HG02763 (cell line): ENCODE measurements around the gene FBN3.
"Not testable (repeated sequence)": the region's sequence is repeated elsewhere in the genome, so short reads cannot be mapped to it uniquely, and the experiment has no call there.

ENCODE experiments used
- ATAC-seq: cut with Tn5 transposase; IDR thresholded peaks from one replicate; pipeline ENCODE4 v1.9.1; 2021; ENCODE audit warnings: mild to moderate bottlenecking, moderate library complexity; ENCODE audit not compliant: unreplicated experiment

FBN3 gene

GRCh38 chr19:8064911-8065874 lies 84.2 kb downstream of the FBN3 start:
- ATAC-seq: no peak

DNA sequence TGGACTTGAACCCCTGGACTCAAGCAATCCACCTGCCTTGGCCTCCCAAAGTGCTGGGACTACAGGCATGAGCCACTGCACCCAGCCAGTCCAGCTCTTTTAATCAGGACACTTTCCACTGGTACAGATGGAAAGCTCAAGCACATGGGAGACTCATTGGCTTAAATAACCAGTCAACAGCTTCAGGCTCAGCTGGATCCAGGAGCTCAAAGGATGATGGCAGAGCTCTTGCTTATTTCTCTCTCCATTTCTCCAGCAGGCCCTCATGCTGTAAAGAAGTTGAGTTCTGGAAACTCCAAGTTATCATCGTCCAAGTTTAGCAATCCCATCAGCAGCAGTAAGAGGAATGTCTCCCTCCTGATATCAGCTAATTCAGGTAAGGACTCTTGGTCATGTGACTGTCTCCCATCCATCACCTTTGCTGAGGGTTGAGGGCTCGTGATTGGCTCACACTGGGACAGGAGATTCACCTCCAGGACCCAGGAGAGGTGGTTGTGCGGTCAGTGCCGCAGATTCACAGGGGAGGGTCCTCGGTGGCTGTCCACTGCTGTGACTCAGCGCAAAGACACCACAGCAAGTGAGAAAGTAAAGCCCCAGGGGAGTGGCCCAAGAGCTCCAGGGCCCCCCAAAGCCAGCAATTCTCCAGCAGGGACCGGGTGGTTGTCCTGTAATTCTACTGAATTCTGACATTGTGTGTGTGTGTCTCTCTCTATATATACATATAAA lies 91.7 kb downstream of the FBN3 start:
- ATAC-seq: no peak

DNA sequence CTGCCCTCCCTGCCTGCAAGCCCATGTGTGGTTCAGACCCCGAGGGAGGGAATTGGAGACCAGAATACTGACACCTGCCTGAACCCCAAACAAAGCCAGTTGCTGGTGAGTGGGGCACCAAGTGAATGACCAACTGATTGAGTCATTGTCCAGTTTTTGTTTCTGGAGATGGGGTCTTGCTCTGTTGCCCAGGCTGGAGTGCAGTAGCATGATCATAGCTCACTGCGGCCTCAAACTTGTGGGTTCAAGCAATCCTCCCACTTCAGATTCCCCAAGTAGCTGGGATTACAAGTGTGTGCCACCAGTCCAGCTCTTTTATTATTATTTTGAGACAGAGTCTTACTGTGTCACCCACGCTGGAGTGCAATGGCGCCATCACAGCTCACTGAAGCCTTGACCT lies 92.9 kb downstream of the FBN3 start:
- ATAC-seq: no peak

GRCh38 chr19:8054169-8054568 lies 95.2 kb downstream of the FBN3 start:
- no peak for ATAC-seq

DNA sequence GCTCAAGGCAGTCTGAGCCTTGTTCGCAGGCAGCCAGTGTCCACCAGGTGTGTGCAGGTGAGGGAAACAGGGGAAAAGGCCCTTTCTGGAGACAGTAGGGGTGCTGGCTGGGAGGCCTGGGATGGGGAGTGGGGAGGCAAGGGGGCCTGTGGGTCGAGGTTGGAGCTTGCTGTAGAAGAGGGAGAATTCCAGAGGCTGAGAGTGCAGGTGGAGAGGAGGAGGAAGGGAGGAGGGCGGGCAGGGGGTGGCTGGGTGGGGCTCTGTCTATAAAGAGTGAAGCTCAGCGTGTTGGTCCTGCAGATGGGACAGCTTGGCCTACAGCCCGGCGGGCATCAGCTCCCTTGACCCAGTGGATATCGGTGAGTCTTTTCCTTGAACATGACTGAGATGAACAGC lies 96.9 kb downstream of the FBN3 start, which contains the start of gene CCL25:
Gene CCL25, plus strand, starts transcription at position 297 of the 396 bp plus-strand sequence. CDS start 290 bp downstream, outside the sequence.
- no peak for ATAC-seq

DNA sequence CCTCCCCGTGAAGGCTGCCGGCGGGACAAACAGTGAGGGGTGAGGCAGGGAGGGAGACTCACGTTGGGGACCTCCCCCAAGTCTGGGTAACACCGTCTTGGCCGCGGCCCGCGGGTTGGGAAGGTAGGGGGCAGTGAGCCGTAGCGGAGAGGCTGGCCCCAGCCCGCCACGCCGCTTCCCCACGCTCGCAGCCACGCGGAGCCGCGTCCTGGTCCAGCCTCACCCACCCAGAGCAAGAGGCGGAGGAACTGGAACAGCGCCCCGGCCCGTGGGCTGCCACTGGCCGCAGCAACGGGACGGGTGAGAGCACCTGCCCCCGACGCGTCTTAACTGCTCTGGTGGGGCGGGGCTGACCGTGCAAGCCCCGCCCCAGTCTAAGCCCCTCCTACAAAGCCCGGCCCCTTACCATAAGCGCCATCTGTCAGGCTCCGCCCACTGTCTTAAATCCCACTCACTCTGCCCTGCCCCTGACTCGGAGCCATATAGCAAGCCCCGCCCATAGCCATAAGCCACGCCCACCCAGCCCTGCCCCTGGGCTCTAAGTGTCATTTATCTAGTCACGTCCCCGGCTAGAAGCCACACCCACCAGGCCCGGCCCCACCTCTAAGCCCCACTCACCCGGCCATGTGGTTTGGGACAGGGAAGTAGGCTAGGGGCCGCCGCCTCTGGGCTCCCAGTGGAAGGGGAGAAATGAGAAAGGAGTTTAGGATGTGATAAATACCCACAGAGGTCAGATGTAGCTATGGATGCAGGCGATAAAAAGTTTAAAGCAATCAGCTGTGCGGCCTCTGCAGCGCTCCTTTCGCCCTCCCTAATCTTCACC lies 98.9 kb downstream of the FBN3 start:
- peak; percentile 77 for ATAC-seq

DNA sequence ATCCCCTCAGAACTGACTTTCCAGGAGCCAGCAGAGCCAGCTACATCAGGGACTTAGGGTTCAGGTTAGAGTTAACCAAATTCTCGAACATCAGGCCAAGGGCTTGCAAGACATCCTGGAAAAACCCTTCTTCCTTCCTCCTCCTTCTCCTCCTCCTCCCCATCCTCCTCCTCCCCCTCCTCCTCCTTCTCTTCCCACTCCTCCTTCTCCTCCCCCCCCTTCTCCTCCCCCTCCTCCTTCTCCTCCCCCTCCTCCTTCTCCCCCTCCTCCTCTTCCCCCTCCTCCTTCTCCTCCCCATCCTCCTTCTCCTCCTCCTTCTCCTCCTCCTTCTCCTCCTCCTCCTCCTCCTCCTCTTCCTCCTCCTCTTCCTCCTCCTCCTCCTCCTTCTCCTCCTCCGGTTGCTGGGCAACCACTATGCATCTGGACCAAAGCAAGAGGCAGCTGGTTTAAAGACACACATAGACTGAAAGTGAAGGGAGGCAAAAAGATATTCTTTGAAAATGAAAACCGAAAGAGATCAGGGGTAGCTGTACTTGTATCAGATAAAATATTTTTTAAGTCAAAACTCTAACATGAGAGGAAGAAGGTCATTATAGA lies 102.7 kb downstream of the FBN3 start:
- ATAC-seq: no peak

DNA sequence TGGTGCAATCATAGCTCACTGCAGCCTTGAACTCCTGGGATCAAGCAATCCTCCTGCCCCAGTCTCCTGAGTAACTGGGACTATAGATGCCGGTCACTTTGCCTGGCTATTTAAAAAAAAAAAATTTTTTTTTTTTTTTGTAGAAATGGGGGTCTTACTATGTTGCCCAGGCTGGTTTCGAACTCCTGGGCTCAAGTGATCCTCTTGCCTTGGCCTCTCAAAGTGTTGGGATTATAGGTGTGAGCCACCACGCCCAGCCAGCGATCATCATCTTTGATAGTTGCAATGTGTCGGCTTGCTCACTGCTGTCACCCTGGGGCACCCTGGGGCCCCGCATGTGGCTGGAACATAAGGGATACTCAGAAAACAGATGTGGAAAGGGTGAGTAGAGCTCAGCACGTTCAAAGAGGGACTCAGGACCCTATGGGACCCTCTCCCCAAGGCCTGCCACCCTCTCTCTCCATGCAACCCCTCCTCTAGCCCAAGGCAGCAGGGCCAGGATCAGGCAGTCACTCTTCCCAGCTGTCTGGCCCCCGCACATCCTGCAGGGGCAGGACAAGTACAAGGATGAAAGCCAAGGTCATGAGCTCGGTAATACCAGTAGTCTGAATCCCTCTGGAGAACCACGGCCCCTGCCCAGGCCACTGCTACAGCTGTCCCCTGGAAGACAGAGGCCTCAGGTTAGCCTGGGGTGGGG lies 103.4 kb downstream of the FBN3 start:
- no peak for ATAC-seq

DNA sequence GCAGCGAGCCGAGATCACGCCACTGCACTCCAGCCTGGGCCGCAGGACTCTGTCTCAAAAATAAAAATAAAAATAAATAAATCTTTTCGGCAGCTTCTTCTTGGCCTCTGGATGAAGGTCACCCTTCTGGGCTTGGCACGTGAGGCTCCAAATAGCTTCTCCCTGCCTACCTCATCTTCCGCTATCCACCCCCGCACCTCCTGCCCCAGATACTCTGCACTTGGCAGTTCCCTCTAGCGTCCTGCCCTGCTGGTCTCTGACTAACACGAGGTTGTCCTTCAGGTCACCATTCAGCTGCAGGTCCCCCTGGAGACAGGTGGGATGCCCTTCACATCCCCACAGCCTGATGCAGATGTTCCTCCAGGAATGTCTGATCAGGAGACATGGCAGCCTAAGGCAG lies 105.4 kb downstream of the FBN3 start:
- no peak for ATAC-seq

- no peak for ATAC-seq
These were observed 106.5 kb downstream of the FBN3 start for GRCh38 chr19:8042900-8043299.

- ATAC-seq: no peak
These were observed 107.9 kb downstream of the FBN3 start for GRCh38 chr19:8041531-8041931.

DNA sequence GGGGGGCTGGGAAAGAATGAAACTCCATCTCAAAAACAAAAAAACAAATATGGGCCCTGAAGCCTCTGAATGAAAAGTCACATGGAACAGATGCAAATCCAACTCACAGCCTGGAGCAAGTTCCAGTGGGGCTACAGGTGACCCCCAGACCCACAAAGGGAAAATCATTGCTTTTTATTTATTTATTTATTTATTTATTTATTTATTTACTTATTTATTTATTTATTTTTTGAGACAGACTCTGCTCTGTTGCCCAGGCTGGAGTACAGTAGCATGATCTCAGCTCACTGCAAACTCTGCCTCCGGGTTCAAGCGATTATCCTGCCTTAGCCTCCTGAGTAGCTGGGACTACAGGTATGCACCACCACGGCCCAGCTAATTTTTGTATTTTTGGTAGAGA lies 110.2 kb downstream of the FBN3 start:
- no peak for ATAC-seq

- ATAC-seq: no peak
These were observed 110.6 kb downstream of the FBN3 start for GRCh38 chr19:8038815-8039214.

- ATAC-seq: no peak
These were observed 112.8 kb downstream of the FBN3 start for GRCh38 chr19:8036434-8037099.

- no peak for ATAC-seq
These were observed 115.2 kb downstream of the FBN3 start for GRCh38 chr19:8034178-8034525.

DNA sequence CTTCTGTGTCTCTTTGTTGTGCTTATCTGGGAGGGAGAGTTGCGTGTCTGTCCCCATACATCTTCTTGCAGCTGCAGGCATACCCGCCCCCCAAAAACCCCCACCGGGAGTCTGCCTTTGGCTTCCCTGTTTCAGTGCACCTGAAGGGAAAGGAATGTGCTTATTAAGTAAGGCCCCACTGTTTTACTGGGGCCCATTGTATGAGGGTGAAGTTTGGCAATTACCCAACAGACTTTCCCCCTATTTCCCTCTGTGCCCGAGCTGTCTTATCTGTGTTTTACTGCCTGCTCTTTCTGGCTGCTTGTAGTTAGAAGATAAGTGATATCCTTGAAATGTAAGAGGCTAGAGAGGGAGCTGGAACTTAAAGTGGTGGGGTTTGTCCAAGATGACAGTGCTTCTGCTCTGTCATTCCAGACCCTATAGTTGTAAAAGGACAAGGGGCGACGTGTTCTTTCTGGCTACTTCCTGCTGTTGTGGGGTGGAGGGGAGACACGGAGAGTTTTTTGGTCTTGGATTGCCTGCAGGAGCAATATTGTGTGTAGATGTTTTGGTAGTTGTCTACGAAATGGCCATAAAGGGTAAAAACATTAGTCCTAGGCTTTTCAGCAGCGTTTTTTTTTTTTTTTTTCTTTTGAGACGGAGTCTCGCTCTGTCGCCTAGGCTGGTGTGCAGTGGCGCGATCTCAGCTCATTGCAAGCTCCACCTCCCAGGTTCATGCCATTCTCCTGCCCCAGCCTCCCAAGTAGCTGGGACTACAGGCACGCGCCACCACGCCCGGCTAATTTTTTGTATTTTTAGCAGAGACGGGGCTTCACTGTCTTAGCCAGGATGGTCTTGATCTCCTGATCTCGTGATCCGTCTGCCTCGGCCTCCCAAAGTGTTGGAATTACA lies 115.9 kb downstream of the FBN3 start:
- ATAC-seq: not testable (repeated sequence)

- no peak for ATAC-seq
These were observed 118.4 kb downstream of the FBN3 start for GRCh38 chr19:8030960-8031359.

- no peak for ATAC-seq
These were observed 120.4 kb downstream of the FBN3 start for GRCh38 chr19:8028951-8029491.
